GM12891 (cell line): ENCODE results near the gene ZNRF1.

Experiments used
- POLR2A ChIP-seq: IDR thresholded peaks from 2 replicates; pipeline ENCODE4 v1.6.1; 2011; ENCODE audit warnings: low read depth, low read length, control low read depth
- POLR2AphosphoS5 ChIP-seq: IDR thresholded peaks from 2 replicates; pipeline ENCODE4 v1.6.1; 2011; ENCODE audit warnings: low read depth, low read length, control low read depth
- POU2F2 ChIP-seq: IDR thresholded peaks from 2 replicates; pipeline ENCODE4 v1.6.1; 2011; ENCODE audit warnings: low read depth, mild to moderate bottlenecking, control low read depth, low read length, moderate library complexity
- TAF1 ChIP-seq: IDR thresholded peaks from 2 replicates; pipeline ENCODE4 v1.6.1; 2011; ENCODE audit warnings: low read depth, low read length, control low read depth

GRCh38 chr16:75043175-75043895, 44.5 kb downstream of the ZNRF1 start:
- no peak for TF ChIP-seq POLR2AphosphoS5
- TF ChIP-seq TAF1: no peak
- no peak for TF ChIP-seq POLR2A
- TF ChIP-seq POU2F2: no peak
